GM21515 (cell line): ENCODE measurements around the gene ADRB1.
A peak's percentile ranks its signal among the peaks of the same experiment; 100 is the strongest.

Experiments used
- ATAC-seq: cut with Tn5 transposase; IDR thresholded peaks from one replicate; pipeline ENCODE4 v1.9.1; 2021; ENCODE audit not compliant: unreplicated experiment

Gene ADRB1

GRCh38 chr10:114087255-114087654 is 43.6 kb downstream of the ADRB1 start:
- ATAC-seq, result no peak

- no peak for ATAC-seq
Measured at GRCh38 chr10:114087655-114088054, 44.0 kb downstream of the ADRB1 start.

GRCh38 chr10:114094795-114095194 is 51.1 kb downstream of the ADRB1 start:
- no peak for ATAC-seq

- peak; percentile 62 for ATAC-seq
Measured at GRCh38 chr10:114095559-114096337, 52.1 kb downstream of the ADRB1 start.
